GM10248 (cell line): Measurements from ENCODE around the gene SUPT6H.
"Not testable (repeated sequence)": the region's sequence is repeated elsewhere in the genome, so short reads cannot be mapped to it uniquely, and the experiment has no call there.

ENCODE experiments used
- CTCF ChIA-PET: fragments of 300-600 bp; sonication (Branson Sonifier 250); formaldehyde crosslinking; extraction: SDS; loops from one replicate; lab custom pipeline; 2021; ENCODE audit warnings: antibody characterized with exemption; lab: Yijun Ruan, JAX
- POLR2A ChIA-PET: fragments of 350-650 bp; sonication (Branson Sonifier 250); formaldehyde crosslinking; extraction: SDS; loops from one replicate; lab custom pipeline; 2020; ENCODE audit warnings: antibody characterized with exemption; lab: Yijun Ruan, JAX
- DNase-seq: peaks from one replicate; pipeline ENCODE4 v3.0.0; 2012; ENCODE audit errors: extremely low spot score
- TF ChIP-seq, protein P1 (sequence below): IDR thresholded peaks from 2 replicates; pipeline ENCODE4 v1.5.1; 2012; ENCODE audit warnings: mild to moderate bottlenecking, low read depth; ENCODE audit errors: extremely low read depth, missing control alignments, control extremely low read depth

Gene SUPT6H

GRCh38 chr17:28659497-28659881 is 2.5 kb upstream of the SUPT6H start:
- POLR2A ChIA-PET, DNase-seq: not testable (repeated sequence)
- CTCF ChIA-PET, result interaction anchor here (4.2 kb wide), 1 partner anchor 15 kb away, joined by 43 read pairs; the partner anchor contains the start of gene BLTP2

DNA sequence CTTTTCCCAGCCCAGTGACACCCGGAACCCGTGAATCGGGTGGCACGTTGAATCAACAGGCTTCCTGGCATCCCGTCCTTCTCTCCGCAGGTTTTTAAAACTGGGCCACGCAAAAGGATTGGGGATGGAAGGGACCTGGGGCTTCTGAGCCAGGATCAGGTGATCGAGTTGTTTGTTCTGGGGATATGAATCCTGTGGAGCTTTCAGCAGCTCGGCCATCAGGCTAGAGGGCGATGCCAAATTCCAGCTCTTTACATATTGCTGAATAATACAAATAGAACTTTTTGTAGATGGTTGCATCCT is 473 bp downstream of the SUPT6H start:
- no peak for DNase-seq
- CTCF ChIA-PET, result interaction anchor here (0.7 to 4.2 kb wide), 6 partner anchors 13 to 455 kb away, joined by 3 to 43 read pairs (median 10); partner anchors contain the start of gene BLTP2
- TF ChIP-seq, protein P1, sequence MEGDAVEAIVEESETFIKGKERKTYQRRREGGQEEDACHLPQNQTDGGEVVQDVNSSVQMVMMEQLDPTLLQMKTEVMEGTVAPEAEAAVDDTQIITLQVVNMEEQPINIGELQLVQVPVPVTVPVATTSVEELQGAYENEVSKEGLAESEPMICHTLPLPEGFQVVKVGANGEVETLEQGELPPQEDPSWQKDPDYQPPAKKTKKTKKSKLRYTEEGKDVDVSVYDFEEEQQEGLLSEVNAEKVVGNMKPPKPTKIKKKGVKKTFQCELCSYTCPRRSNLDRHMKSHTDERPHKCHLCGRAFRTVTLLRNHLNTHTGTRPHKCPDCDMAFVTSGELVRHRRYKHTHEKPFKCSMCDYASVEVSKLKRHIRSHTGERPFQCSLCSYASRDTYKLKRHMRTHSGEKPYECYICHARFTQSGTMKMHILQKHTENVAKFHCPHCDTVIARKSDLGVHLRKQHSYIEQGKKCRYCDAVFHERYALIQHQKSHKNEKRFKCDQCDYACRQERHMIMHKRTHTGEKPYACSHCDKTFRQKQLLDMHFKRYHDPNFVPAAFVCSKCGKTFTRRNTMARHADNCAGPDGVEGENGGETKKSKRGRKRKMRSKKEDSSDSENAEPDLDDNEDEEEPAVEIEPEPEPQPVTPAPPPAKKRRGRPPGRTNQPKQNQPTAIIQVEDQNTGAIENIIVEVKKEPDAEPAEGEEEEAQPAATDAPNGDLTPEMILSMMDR, result no peak
- POLR2A ChIA-PET, result interaction anchor here (0.9 to 1.4 kb wide), 4 partner anchors 16 to 180 kb away, joined by 3 to 4 read pairs (median 3); partner anchors contain the start of genes BLTP2, FAM222B and RPL23A

DNA sequence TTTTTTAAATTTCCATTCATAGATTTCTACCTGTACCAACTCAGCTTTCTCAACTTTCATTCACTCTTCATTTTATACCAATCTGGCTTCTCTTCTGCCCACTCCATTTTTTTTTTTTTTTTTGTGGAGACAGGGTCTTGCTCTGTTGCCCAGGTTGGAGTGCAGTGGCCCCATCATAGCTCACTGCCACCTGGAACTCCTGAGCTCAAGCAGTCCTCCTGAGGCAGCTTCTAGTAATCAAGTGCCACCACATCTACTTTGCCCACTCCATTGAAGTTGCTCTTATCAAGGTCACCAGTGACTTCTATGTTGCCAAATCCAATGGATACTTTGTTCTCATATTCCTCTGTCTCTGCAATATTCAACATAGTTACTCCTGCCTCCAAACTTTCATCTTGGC is 1.7 kb downstream of the SUPT6H start:
- ChIA-PET CTCF (interaction anchor here (4.0 to 4.2 kb wide), 3 partner anchors 13 to 19 kb away, joined by 16 to 43 read pairs (median 18); partner anchors contain the start of gene BLTP2), POLR2A (interaction anchor here (0.6 kb wide), 1 partner anchor 328 kb away, joined by 4 read pairs; the partner anchor contains the start of gene TNFAIP1)
- no peak for DNase-seq
- TF ChIP-seq, protein P1, result no peak

DNA sequence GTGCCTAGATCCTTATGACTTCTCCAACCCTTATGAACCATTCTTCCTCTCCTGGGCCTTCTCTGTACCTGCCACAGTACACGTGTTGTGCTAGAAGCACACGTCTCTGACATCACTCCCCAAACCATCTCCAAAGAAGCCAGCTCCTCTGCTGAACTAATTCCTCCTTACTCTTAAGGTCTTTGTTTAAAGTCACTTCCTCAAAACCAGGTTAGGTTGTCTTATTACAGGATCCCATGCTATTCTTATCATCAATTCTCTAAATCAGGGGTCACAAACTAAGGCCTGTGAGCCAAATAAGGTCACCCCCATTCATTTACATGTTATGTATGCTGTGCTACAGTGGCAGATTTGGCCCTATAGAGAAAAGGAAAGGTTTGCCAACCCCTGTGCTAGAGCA is 4.0 kb downstream of the SUPT6H start:
- TF ChIP-seq, protein P1, result no peak
- no peak for DNase-seq
- ChIA-PET CTCF (interaction anchor here (1.0 to 1.1 kb wide), 2 partner anchors 10 to 19 kb away, joined by 3 to 4 read pairs; no protein-coding TSS in a partner anchor), POLR2A (no interaction called here)

DNA sequence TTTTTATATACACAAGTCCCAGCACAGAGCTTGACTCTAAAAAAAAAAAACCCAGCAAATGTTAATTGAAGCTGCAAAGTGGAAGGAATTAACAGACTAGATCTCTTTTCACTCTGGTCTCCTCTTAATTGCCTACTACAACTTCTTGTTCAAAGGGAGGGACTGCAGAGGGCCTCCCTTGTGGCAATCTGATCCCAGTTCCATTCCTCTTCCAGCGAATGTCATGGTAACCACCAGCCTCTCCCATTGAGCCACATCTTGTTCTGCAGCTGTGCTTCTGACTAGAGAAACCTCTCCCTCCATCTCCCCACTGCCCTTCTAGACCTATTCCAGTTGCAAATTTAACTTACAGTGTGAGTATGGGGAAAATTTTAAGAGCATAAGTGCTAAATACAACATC is 5.9 kb downstream of the SUPT6H start:
- ChIA-PET POLR2A (interaction anchor here (1.0 kb wide), 1 partner anchor 10 kb away, joined by 3 read pairs; no protein-coding TSS in a partner anchor), CTCF (interaction anchor here (0.9 to 2.7 kb wide), 7 partner anchors 15 to 96 kb away, joined by 3 to 21 read pairs (median 5); partner anchors contain the start of gene BLTP2)
- TF ChIP-seq, protein P1, result no peak
- no peak for DNase-seq

- TF ChIP-seq, protein P1, result no peak
- DNase-seq, result no peak
- CTCF ChIA-PET, result interaction anchor here (2.6 kb wide), 1 partner anchor 9 kb away, joined by 8 read pairs; the partner anchor contains the start of genes SDF2 and SUPT6H
- POLR2A ChIA-PET, result no interaction called here
These were observed 7.9 kb downstream of the SUPT6H start for GRCh38 chr17:28669918-28670317.

DNA sequence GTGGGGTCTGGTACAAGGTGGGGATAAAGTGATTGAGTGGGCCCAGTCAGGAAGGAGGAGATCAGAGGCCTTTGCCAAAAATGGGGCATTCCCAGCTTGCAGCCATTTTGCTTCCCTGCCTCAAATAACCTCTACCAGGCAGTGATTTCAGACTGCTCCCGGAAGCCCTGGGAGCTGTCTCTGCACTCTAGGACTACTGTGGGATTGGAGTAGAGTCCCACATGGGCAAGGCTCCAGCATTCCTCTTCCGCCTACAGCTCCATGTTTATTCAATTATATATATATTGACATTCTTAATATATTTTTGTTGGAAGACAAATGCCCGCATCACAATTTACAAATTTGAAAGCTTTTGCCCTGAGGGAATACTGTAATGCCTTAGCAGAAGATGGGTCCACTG is 13.5 kb downstream of the SUPT6H start:
- DNase-seq, result no peak
- ChIA-PET CTCF (interaction anchor here (1.0 to 3.0 kb wide), 8 partner anchors 9 to 441 kb away, joined by 3 to 16 read pairs (median 4); partner anchors contain the start of genes SDF2 and SUPT6H), POLR2A (interaction anchor here (0.6 to 0.9 kb wide), 2 partner anchors 10 to 13 kb away, joined by 3 to 4 read pairs; no protein-coding TSS in a partner anchor)
- TF ChIP-seq, protein P1, result no peak
